AG04450 (cell line): ENCODE data around the gene EEPD1. TPM values are rescaled to one million over a fixed set of nuclear protein-coding genes. Genes with fewer than 3 reads are reported as not detected.

Experiments used
- CTCF ChIA-PET: fragments of 300-600, 350-600 bp; formaldehyde crosslinking; extraction: SDS; loops from one replicate; lab custom pipeline; 2022; ENCODE audit warnings: antibody characterized with exemption, inconsistent platforms; lab: Charles Lee
- POLR2A ChIA-PET: fragments of 350-600 bp; formaldehyde crosslinking; extraction: SDS; loops from one replicate; lab custom pipeline; 2021; ENCODE audit warnings: antibody characterized with exemption, inconsistent platforms; lab: Yijun Ruan, JAX
- DNase-seq: peaks from one replicate; pipeline ENCODE4 v3.0.0-alpha.2; 2011; ENCODE audit warnings: low read depth, low spot score
- H3K27ac ChIP-seq: one replicate; pipeline ENCODE4 v1.5.1; 2012; ENCODE audit warnings: low read depth, low read length, control low read depth
- H3K27me3 ChIP-seq: one replicate; pipeline ENCODE4 v1.6.0; 2012; ENCODE audit warnings: low read length; ENCODE audit not compliant: control insufficient read depth, insufficient read depth
- H3K4me3 ChIP-seq: 2 replicates; pipeline ENCODE4 v1.5.1; 2011; ENCODE audit warnings: mild to moderate bottlenecking, low read depth, low read length, control low read depth
- H3K9me3 ChIP-seq: 2 replicates; pipeline ENCODE4 v1.5.1; 2012; ENCODE audit warnings: low read length; ENCODE audit not compliant: control insufficient read depth, insufficient read depth
- polyA plus RNA-seq: library from polyadenylated mRNA; depleted of rRNA; stranded (reverse); fragments of >200 nt; gene quantifications from 2 replicates; pipeline ENCODE4 v1.2.3, GENCODE V29; 2011
- TF ChIP-seq, protein P1 (sequence below): IDR thresholded peaks from 2 replicates; pipeline ENCODE4 v1.5.1; 2011; ENCODE audit warnings: low read depth, low read length, control low read depth, inconsistent platforms

Gene EEPD1
- polyA plus RNA-seq, 1 experiment = 21.1 TPM

DNA sequence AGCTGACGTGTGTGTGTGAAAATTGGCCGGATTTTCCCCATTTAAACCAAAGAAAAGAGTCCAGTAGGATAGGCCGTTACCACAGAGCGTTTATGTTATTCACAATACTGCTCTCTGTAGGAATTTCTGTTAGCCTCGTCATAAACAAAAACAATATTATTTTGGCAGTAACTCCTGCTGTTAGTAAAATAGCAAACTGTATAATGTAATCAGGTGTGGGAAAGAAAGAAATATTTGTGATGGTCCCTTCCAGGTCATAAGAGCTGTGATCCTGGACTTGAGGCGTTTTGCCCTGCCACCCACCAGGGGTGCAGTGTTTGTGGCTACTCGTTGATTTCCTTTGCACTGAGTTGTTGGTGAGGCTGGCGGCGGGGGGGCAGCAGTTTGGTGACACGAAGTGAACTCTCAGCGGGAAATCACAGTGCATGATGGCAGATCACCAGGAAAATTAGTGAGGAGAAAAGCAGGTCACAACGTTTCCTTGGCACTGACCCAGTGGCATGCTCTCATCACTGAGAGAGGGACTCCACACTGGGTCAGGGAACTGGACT is 2.8 kb downstream of the EEPD1 start:
- H3K27me3 ChIP-seq = no peaks in the 10 kb centered on the region
- ChIA-PET POLR2A (no interaction called here), CTCF (interaction anchor here (0.9 to 2.3 kb wide), 3 partner anchors 27 to 163 kb away, joined by 3 to 13 read pairs (median 6); no protein-coding TSS in a partner anchor)
- peak overlapping the region; percentile 85 for H3K4me3 ChIP-seq
- peaks cover 9% of the 10 kb centered on the region; the same call in 1 of the 2 replicates for H3K9me3 ChIP-seq
- TF ChIP-seq, protein P1, sequence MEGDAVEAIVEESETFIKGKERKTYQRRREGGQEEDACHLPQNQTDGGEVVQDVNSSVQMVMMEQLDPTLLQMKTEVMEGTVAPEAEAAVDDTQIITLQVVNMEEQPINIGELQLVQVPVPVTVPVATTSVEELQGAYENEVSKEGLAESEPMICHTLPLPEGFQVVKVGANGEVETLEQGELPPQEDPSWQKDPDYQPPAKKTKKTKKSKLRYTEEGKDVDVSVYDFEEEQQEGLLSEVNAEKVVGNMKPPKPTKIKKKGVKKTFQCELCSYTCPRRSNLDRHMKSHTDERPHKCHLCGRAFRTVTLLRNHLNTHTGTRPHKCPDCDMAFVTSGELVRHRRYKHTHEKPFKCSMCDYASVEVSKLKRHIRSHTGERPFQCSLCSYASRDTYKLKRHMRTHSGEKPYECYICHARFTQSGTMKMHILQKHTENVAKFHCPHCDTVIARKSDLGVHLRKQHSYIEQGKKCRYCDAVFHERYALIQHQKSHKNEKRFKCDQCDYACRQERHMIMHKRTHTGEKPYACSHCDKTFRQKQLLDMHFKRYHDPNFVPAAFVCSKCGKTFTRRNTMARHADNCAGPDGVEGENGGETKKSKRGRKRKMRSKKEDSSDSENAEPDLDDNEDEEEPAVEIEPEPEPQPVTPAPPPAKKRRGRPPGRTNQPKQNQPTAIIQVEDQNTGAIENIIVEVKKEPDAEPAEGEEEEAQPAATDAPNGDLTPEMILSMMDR = peak; percentile 27; the same call in 1 of the 2 replicates
- no peak for DNase-seq
- no peak overlapping the region for H3K27ac ChIP-seq

DNA sequence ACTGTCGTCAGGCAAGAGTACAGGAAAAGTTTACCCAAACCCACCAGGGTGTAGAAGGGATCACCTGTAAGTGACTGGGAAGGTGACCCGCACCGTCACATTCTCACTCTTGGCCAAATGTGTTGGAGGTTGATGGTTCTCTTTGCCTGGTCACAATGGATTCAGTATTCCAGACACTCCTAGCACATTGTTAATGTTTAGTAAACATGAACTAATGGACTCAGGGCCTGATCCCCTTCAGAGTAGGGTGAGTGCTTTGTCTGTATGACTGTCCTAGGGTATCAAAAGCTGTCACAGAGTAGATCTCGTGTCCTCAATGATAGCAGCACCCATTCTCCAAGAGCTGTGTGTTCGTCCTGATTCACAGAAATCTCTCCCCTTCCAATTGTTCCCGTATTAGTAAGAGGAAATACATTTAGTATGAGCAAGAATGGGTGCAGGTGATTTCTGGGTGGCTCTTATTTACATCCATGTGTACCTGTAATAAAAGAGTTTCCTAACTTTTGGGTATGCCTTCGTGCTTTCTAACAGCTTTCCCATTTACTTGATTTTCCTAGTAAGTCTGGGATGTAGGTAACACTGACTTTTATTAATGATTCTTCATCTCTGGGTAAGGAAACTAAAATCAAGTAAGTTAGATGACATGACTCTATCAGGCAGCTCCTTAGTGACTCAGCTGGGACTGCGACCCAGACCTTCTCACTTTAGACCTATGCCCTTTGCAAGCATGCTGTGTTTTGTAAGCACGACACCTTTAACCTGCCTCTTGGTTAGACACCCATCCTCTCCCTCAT is 4.7 kb downstream of the EEPD1 start:
- CTCF ChIA-PET = interaction anchor here (1.7 kb wide), 1 partner anchor 181 kb away, joined by 5 read pairs; no protein-coding TSS in a partner anchor
- TF ChIP-seq, protein P1 = no peak
- Histone ChIP-seq H3K4me3 (peak overlapping the region; percentile 23), H3K27me3 (no peaks in the 10 kb centered on the region), H3K9me3 (peaks cover 9% of the 10 kb centered on the region; the same call in 1 of the 2 replicates), H3K27ac (no peak overlapping the region)
- no peak for DNase-seq
- POLR2A ChIA-PET = no interaction called here

DNA sequence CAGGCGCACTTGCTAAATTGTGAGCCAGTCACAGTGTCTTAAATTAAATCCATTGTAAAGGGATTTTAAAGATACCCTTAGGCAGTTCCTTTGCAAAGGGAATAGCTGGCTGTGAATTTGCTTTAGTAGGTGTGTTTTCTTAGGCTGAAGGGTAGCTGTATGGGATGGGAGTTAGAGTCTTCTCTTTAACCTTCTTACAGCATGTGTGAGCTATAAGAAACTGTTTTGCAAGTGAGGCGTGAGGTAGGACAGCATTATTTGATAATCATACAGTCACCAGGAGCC is 5.2 kb downstream of the EEPD1 start:
- no peak overlapping the region for H3K27ac ChIP-seq
- no peak for DNase-seq
- CTCF ChIA-PET = interaction anchor here (1.7 kb wide), 1 partner anchor 182 kb away, joined by 5 read pairs; no protein-coding TSS in a partner anchor
- H3K4me3 ChIP-seq = peak overlapping the region; percentile 14; the same call in 1 of the 2 replicates
- POLR2A ChIA-PET = no interaction called here
- no peaks in the 10 kb centered on the region for H3K27me3 ChIP-seq
- peaks cover 9% of the 10 kb centered on the region; the same call in 1 of the 2 replicates for H3K9me3 ChIP-seq
- TF ChIP-seq, protein P1 = no peak

DNA sequence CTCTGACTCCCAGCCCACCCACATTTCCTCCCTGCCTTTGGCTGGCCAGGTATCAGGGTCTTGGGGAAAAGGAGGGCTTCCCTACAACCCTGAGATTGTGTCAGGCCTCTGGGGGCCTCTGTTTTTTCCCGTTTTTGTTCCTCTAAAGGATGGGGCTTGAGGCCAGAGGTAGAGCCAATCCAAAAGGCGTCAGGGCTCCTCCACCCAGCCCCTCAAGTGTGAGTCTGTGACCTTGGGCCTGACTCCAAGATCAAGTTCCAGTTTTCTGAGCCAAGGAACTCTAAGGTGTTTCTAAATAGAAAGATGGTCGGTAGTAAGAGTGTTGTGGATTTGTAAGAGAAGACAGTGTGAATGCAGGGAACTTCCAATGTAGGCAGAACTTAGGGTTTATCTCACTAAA is 6.6 kb downstream of the EEPD1 start:
- ChIA-PET POLR2A (no interaction called here), CTCF (no interaction called here)
- no peak overlapping the region for H3K27ac ChIP-seq
- H3K27me3 ChIP-seq = no peaks in the 10 kb centered on the region
- TF ChIP-seq, protein P1 = no peak
- no peak for DNase-seq
- peaks cover 4% of the 10 kb centered on the region; the same call in 1 of the 2 replicates for H3K9me3 ChIP-seq
- no peak overlapping the region for H3K4me3 ChIP-seq

DNA sequence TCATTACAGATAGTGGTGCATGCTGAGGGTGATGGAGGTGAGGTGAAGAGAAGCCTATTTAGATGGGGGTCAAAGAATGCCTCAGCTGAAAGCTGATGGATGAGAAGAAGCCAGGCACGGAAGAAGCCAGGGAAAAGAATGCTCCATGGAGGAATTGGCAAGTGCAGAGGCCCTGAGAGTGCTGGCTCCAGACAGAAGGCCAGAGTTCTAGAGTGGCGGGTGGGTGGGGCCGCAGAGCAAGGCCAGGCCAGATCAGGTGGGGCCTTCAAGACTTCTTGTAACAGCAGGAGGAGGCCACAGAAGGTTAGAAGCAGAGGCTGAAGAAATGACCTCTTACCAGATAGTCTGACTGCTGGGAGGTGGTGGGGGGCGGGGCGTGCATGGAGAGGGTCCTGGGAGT is 7.3 kb downstream of the EEPD1 start:
- ChIA-PET CTCF (no interaction called here), POLR2A (no interaction called here)
- Histone ChIP-seq H3K27ac (no peak overlapping the region), H3K9me3 (no peaks in the 10 kb centered on the region), H3K27me3 (no peaks in the 10 kb centered on the region), H3K4me3 (no peak overlapping the region)
- TF ChIP-seq, protein P1 = no peak
- DNase-seq = no peak
